ENCODE data around the gene SSRP1.
"Not testable (repeated sequence)": the region's sequence is repeated elsewhere in the genome, so short reads cannot be mapped to it uniquely, and the experiment has no call there.

The SSRP1 gene

GRCh38 chr11:57306940-57307565 lies 28.6 kb downstream of the SSRP1 start:
- no peak for FAIRE-seq

GRCh38 chr11:57306161-57306876 lies 29.4 kb downstream of the SSRP1 start:
- FAIRE-seq: no peak

More at GRCh38 chr11:57306940-57307565, 28.6 kb downstream of the SSRP1 start:
- DNase-seq (ENCODE audit: extremely low spot score, insufficient read length, low read depth): no peak

GRCh38 chr11:57305523-57305922 lies 30.2 kb downstream of the SSRP1 start:
- FAIRE-seq (no peak), DNase-seq (ENCODE audit: extremely low spot score, insufficient read length, low read depth) (no peak)

More at GRCh38 chr11:57306161-57306876, 29.4 kb downstream of the SSRP1 start:
- no peak for DNase-seq (ENCODE audit: extremely low spot score, insufficient read length, low read depth)

GRCh38 chr11:57303990-57304579 lies 31.6 kb downstream of the SSRP1 start:
- no peak for DNase-seq (ENCODE audit: extremely low spot score, insufficient read length, low read depth)
- FAIRE-seq: no peak

- no peak for DNase-seq (ENCODE audit: extremely low spot score, insufficient read length, low read depth)
- no peak for FAIRE-seq
Observed at GRCh38 chr11:57303280-57303989, 32.3 kb downstream of the SSRP1 start.

- FAIRE-seq (no peak), DNase-seq (ENCODE audit: extremely low spot score, insufficient read length, low read depth) (no peak)
Observed at GRCh38 chr11:57302489-57302888, 33.2 kb downstream of the SSRP1 start.

GRCh38 chr11:57301711-57302423 lies 33.8 kb downstream of the SSRP1 start:
- no peak for DNase-seq (ENCODE audit: extremely low spot score, insufficient read length, low read depth)
- no peak for FAIRE-seq

GRCh38 chr11:57300785-57301184 lies 34.9 kb downstream of the SSRP1 start:
- DNase-seq (ENCODE audit: extremely low spot score, insufficient read length, low read depth): no peak
- FAIRE-seq: no peak

- DNase-seq (ENCODE audit: extremely low spot score, insufficient read length, low read depth): no peak
- FAIRE-seq: no peak
Observed at GRCh38 chr11:57299150-57299737, 36.4 kb downstream of the SSRP1 start.

- no peak for FAIRE-seq
- DNase-seq (ENCODE audit: extremely low spot score, insufficient read length, low read depth): no peak
Observed at GRCh38 chr11:57297221-57297620, 38.5 kb downstream of the SSRP1 start.

- not testable (repeated sequence) for DNase-seq (ENCODE audit: extremely low spot score, insufficient read length, low read depth); FAIRE-seq
Observed at GRCh38 chr11:57296205-57296604, 39.5 kb downstream of the SSRP1 start.

- DNase-seq (ENCODE audit: extremely low spot score, insufficient read length, low read depth) (no peak), FAIRE-seq (no peak)
Observed at GRCh38 chr11:57294225-57295131, 41.2 kb downstream of the SSRP1 start.

GRCh38 chr11:57290288-57290687 lies 45.4 kb downstream of the SSRP1 start:
- DNase-seq (ENCODE audit: extremely low spot score, insufficient read length, low read depth) (no peak), FAIRE-seq (no peak)

GRCh38 chr11:57288771-57289579 lies 46.7 kb downstream of the SSRP1 start:
- no peak for FAIRE-seq
- no peak for DNase-seq (ENCODE audit: extremely low spot score, insufficient read length, low read depth)

- no peak for FAIRE-seq
- no peak for DNase-seq (ENCODE audit: extremely low spot score, insufficient read length, low read depth)
Observed at GRCh38 chr11:57287884-57288283, 47.8 kb downstream of the SSRP1 start.

GRCh38 chr11:57283231-57283990 lies 52.3 kb downstream of the SSRP1 start:
- FAIRE-seq (no peak), DNase-seq (ENCODE audit: extremely low spot score, insufficient read length, low read depth) (no peak)

GRCh38 chr11:57281546-57281945 lies 54.1 kb downstream of the SSRP1 start:
- not testable (repeated sequence) for FAIRE-seq; DNase-seq (ENCODE audit: extremely low spot score, insufficient read length, low read depth)
